Measurements from ENCODE around the gene ZNF488. TPM values are rescaled to one million over a fixed set of nuclear protein-coding genes. Genes with fewer than 3 reads are reported as not detected.

ZNF488 gene
- polyA plus RNA-seq, 2 donors: 0.81 to 0.94 TPM

GRCh38 chr10:47410271-47410670, 26.2 kb upstream of the ZNF488 start:
- Histone ChIP-seq H3K36me3 (ENCODE audit: control insufficient read depth in 2 of 2, insufficient read depth in 2 of 2, low read length in 1 of 2) (no peaks in the 10 kb centered on the region), H3K4me1 (ENCODE audit: control insufficient read depth in 2 of 2, insufficient read depth in 2 of 2, low read length in 1 of 2) (peaks cover 9 to 21% of the 10 kb centered on the region in 2 donors), H3K27ac (ENCODE audit: low read depth in 2 of 2, low read length in 1 of 2) (no peak overlapping the region), H3K9me3 (ENCODE audit: control insufficient read depth in 2 of 2, insufficient read depth in 1 of 2, low read depth in 1 of 2, low read length in 1 of 2) (no peaks in the 10 kb centered on the region), H3K27me3 (ENCODE audit: control insufficient read depth in 1 of 2, insufficient read depth in 2 of 2, low read length in 2 of 2) (no peaks in the 10 kb centered on the region), H3K4me3 (ENCODE audit: low read depth in 1 of 2, low read length in 2 of 2) (no peak overlapping the region)
- WGBS, 2 donors: 54 to 64% methylated on average over 4 of the region's 4 CpGs

GRCh38 chr10:47409866-47410256, 25.8 kb upstream of the ZNF488 start:
- Histone ChIP-seq H3K4me1 (ENCODE audit: control insufficient read depth in 2 of 2, insufficient read depth in 2 of 2, low read length in 1 of 2) (peaks cover 9 to 24% of the 10 kb centered on the region in 2 donors), H3K4me3 (ENCODE audit: low read depth in 1 of 2, low read length in 2 of 2) (no peak overlapping the region), H3K27ac (ENCODE audit: low read depth in 2 of 2, low read length in 1 of 2) (no peak overlapping the region), H3K27me3 (ENCODE audit: control insufficient read depth in 1 of 2, insufficient read depth in 2 of 2, low read length in 2 of 2) (no peaks in the 10 kb centered on the region), H3K36me3 (ENCODE audit: control insufficient read depth in 2 of 2, insufficient read depth in 2 of 2, low read length in 1 of 2) (no peaks in the 10 kb centered on the region), H3K9me3 (ENCODE audit: control insufficient read depth in 2 of 2, insufficient read depth in 1 of 2, low read depth in 1 of 2, low read length in 1 of 2) (no peaks in the 10 kb centered on the region)
- WGBS, 2 donors: 46 to 61% methylated on average over 3 of the region's 3 CpGs

- Histone ChIP-seq H3K27me3 (ENCODE audit: control insufficient read depth in 1 of 2, insufficient read depth in 2 of 2, low read length in 2 of 2) (no peaks in the 10 kb centered on the region), H3K27ac (ENCODE audit: low read depth in 2 of 2, low read length in 1 of 2) (no peak overlapping the region), H3K36me3 (ENCODE audit: control insufficient read depth in 2 of 2, insufficient read depth in 2 of 2, low read length in 1 of 2) (no peaks in the 10 kb centered on the region), H3K4me1 (ENCODE audit: control insufficient read depth in 2 of 2, insufficient read depth in 2 of 2, low read length in 1 of 2) (peaks cover 10 to 29% of the 10 kb centered on the region in 2 donors), H3K4me3 (ENCODE audit: low read depth in 1 of 2, low read length in 2 of 2) (no peak overlapping the region), H3K9me3 (ENCODE audit: control insufficient read depth in 2 of 2, insufficient read depth in 1 of 2, low read depth in 1 of 2, low read length in 1 of 2) (no peaks in the 10 kb centered on the region)
- WGBS, 2 donors: 78 to 82% methylated on average over 15 of the region's 15 CpGs
Measured at GRCh38 chr10:47409171-47409865, 25.2 kb upstream of the ZNF488 start.

GRCh38 chr10:47408606-47409005, 24.5 kb upstream of the ZNF488 start:
- H3K9me3 ChIP-seq (ENCODE audit: control insufficient read depth in 2 of 2, insufficient read depth in 1 of 2, low read depth in 1 of 2, low read length in 1 of 2): no peaks in the 10 kb centered on the region
- no peak overlapping the region for H3K4me3 ChIP-seq (ENCODE audit: low read depth in 1 of 2, low read length in 2 of 2)
- H3K27ac ChIP-seq (ENCODE audit: low read depth in 2 of 2, low read length in 1 of 2): no peak overlapping the region
- H3K4me1 ChIP-seq (ENCODE audit: control insufficient read depth in 2 of 2, insufficient read depth in 2 of 2, low read length in 1 of 2): peaks cover 17 to 36% of the 10 kb centered on the region in 2 donors
- no peaks in the 10 kb centered on the region for H3K36me3 ChIP-seq (ENCODE audit: control insufficient read depth in 2 of 2, insufficient read depth in 2 of 2, low read length in 1 of 2)
- no peaks in the 10 kb centered on the region for H3K27me3 ChIP-seq (ENCODE audit: control insufficient read depth in 1 of 2, insufficient read depth in 2 of 2, low read length in 2 of 2)
- 84% methylated on average over 6 of the region's 6 CpGs for WGBS, 2 donors

GRCh38 chr10:47406870-47407691, 23.0 kb upstream of the ZNF488 start:
- Histone ChIP-seq H3K4me1 (ENCODE audit: control insufficient read depth in 2 of 2, insufficient read depth in 2 of 2, low read length in 1 of 2) (peaks cover 25 to 49% of the 10 kb centered on the region in 2 donors), H3K27ac (ENCODE audit: low read depth in 2 of 2, low read length in 1 of 2) (peak overlapping the region; percentile 39 to 58), H3K4me3 (ENCODE audit: low read depth in 1 of 2, low read length in 2 of 2) (no peak overlapping the region), H3K9me3 (ENCODE audit: control insufficient read depth in 2 of 2, insufficient read depth in 1 of 2, low read depth in 1 of 2, low read length in 1 of 2) (no peaks in the 10 kb centered on the region), H3K36me3 (ENCODE audit: control insufficient read depth in 2 of 2, insufficient read depth in 2 of 2, low read length in 1 of 2) (no peaks in the 10 kb centered on the region), H3K27me3 (ENCODE audit: control insufficient read depth in 1 of 2, insufficient read depth in 2 of 2, low read length in 2 of 2) (no peaks in the 10 kb centered on the region)
- 75 to 78% methylated on average over 8 to 9 of the region's 9 CpGs for WGBS, 2 donors

- Histone ChIP-seq H3K27ac (ENCODE audit: low read depth in 2 of 2, low read length in 1 of 2) (peak overlapping the region; percentile 80 to 84), H3K27me3 (ENCODE audit: control insufficient read depth in 1 of 2, insufficient read depth in 2 of 2, low read length in 2 of 2) (no peaks in the 10 kb centered on the region), H3K9me3 (ENCODE audit: control insufficient read depth in 2 of 2, insufficient read depth in 1 of 2, low read depth in 1 of 2, low read length in 1 of 2) (no peaks in the 10 kb centered on the region), H3K4me1 (ENCODE audit: control insufficient read depth in 2 of 2, insufficient read depth in 2 of 2, low read length in 1 of 2) (peaks cover 25 to 49% of the 10 kb centered on the region in 2 donors), H3K36me3 (ENCODE audit: control insufficient read depth in 2 of 2, insufficient read depth in 2 of 2, low read length in 1 of 2) (no peaks in the 10 kb centered on the region), H3K4me3 (ENCODE audit: low read depth in 1 of 2, low read length in 2 of 2) (no peak overlapping the region)
- 81 to 82% methylated on average over 4 of the region's 4 CpGs for WGBS, 2 donors
Measured at GRCh38 chr10:47406548-47406869, 22.4 kb upstream of the ZNF488 start.

GRCh38 chr10:47405857-47406547, 21.9 kb upstream of the ZNF488 start:
- 81 to 86% methylated on average over 11 of the region's 11 CpGs for WGBS, 2 donors
- Histone ChIP-seq H3K27me3 (ENCODE audit: control insufficient read depth in 1 of 2, insufficient read depth in 2 of 2, low read length in 2 of 2) (no peaks in the 10 kb centered on the region), H3K9me3 (ENCODE audit: control insufficient read depth in 2 of 2, insufficient read depth in 1 of 2, low read depth in 1 of 2, low read length in 1 of 2) (no peaks in the 10 kb centered on the region), H3K27ac (ENCODE audit: low read depth in 2 of 2, low read length in 1 of 2) (peak overlapping the region; percentile 80 to 84), H3K4me1 (ENCODE audit: control insufficient read depth in 2 of 2, insufficient read depth in 2 of 2, low read length in 1 of 2) (peaks cover 25 to 49% of the 10 kb centered on the region in 2 donors), H3K4me3 (ENCODE audit: low read depth in 1 of 2, low read length in 2 of 2) (no peak overlapping the region), H3K36me3 (ENCODE audit: control insufficient read depth in 2 of 2, insufficient read depth in 2 of 2, low read length in 1 of 2) (no peaks in the 10 kb centered on the region)

- Histone ChIP-seq H3K36me3 (ENCODE audit: control insufficient read depth in 2 of 2, insufficient read depth in 2 of 2, low read length in 1 of 2) (no peaks in the 10 kb centered on the region), H3K4me3 (ENCODE audit: low read depth in 1 of 2, low read length in 2 of 2) (no peak overlapping the region), H3K27me3 (ENCODE audit: control insufficient read depth in 1 of 2, insufficient read depth in 2 of 2, low read length in 2 of 2) (no peaks in the 10 kb centered on the region), H3K27ac (ENCODE audit: low read depth in 2 of 2, low read length in 1 of 2) (peak overlapping the region; percentile 44 to 73), H3K9me3 (ENCODE audit: control insufficient read depth in 2 of 2, insufficient read depth in 1 of 2, low read depth in 1 of 2, low read length in 1 of 2) (no peaks in the 10 kb centered on the region), H3K4me1 (ENCODE audit: control insufficient read depth in 2 of 2, insufficient read depth in 2 of 2, low read length in 1 of 2) (peaks cover 23 to 47% of the 10 kb centered on the region in 2 donors)
- 66 to 80% methylated on average over 2 of the region's 2 CpGs for WGBS, 2 donors
Measured at GRCh38 chr10:47404937-47405336, 20.8 kb upstream of the ZNF488 start.

GRCh38 chr10:47404446-47404845, 20.4 kb upstream of the ZNF488 start:
- Histone ChIP-seq H3K36me3 (ENCODE audit: control insufficient read depth in 2 of 2, insufficient read depth in 2 of 2, low read length in 1 of 2) (no peaks in the 10 kb centered on the region), H3K27ac (ENCODE audit: low read depth in 2 of 2, low read length in 1 of 2) (peak overlapping the region; percentile 44 to 73), H3K27me3 (ENCODE audit: control insufficient read depth in 1 of 2, insufficient read depth in 2 of 2, low read length in 2 of 2) (no peaks in the 10 kb centered on the region), H3K4me1 (ENCODE audit: control insufficient read depth in 2 of 2, insufficient read depth in 2 of 2, low read length in 1 of 2) (peaks cover 21 to 45% of the 10 kb centered on the region in 2 donors), H3K4me3 (ENCODE audit: low read depth in 1 of 2, low read length in 2 of 2) (no peak overlapping the region), H3K9me3 (ENCODE audit: control insufficient read depth in 2 of 2, insufficient read depth in 1 of 2, low read depth in 1 of 2, low read length in 1 of 2) (peaks cover 0 to 2% of the 10 kb centered on the region in 2 donors)
- WGBS, 2 donors: 55 to 64% methylated on average over 6 of the region's 6 CpGs
